AG09309 (cell line): ENCODE measurements around the gene DNAJC18.

Experiments used
- DNase-seq: peaks from one replicate; pipeline ENCODE4 v3.0.0-alpha.2; 2010; ENCODE audit warnings: low read depth
- H3K4me3 ChIP-seq: 2 replicates; pipeline ENCODE4 v1.5.1; 2011; ENCODE audit warnings: mild to moderate bottlenecking, low read depth, low read length, moderate library complexity; ENCODE audit not compliant: control insufficient read depth
- CTCF ChIP-seq: IDR thresholded peaks from 2 replicates; pipeline ENCODE4 v1.5.1; 2011; ENCODE audit warnings: mild to moderate bottlenecking, low read depth, low read length, inconsistent platforms; ENCODE audit not compliant: insufficient read depth, control insufficient read depth; ENCODE audit errors: missing control alignments

Gene DNAJC18

DNA sequence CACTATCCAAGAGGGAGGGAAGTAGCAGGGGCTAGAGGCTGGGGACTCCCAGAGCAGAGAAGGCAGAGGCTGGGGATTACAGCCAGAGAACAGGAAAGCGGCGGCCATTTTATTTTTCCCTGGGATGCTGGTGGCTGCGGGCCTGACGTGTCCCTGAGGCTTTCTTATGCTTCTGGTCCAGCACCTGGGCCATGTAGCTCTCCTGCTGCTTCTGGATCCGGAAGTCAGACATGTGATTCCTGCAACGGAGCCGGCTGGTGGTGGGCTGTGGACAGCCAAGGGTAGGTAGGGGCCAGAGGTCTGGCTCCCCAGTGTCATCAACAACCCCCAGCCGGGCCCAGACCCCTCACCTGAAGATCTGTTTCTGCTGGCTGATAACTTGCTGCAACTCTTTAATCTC, 42.6 kb downstream of the DNAJC18 start:
- DNase-seq, result no peak
- TF ChIP-seq CTCF, result no peak
- no peak overlapping the region for H3K4me3 ChIP-seq

DNA sequence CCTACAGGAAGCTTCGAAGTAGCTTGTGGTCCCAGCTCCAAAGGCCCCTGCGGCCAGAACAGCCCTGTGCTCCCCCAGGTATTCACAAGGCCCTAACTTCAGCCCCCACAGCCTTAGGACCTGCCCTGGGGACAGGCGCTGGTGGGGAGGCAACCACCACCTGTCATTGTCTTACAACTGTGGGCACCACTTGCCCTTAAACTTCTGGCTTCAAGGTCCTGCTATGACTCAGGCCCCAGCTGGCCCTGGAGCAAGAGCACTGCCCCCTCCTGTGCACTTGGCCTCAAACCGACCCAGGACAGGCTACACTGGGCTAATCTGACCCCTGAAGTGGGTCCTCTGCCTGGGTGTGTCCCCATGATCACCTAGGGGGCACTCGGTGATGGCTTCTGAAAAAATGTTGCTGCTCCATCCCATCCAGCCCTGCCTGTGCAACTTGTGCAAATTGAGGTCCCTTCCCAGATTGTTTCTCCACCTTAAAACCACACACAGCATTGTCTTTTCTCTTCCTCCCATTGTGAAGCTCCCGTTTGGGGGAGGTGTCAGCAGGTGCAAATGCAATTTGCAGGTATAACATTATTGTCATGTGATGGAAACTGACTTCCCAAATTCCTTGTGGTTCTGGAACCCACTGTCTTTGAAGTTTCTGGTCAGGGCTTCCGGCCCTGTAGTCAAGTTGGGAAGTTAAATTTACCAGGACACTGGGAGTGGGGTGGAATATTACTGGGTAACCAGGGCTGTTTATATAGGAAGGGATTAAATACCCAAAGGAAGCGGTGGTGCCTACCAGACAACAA, 43.3 kb downstream of the DNAJC18 start:
- H3K4me3 ChIP-seq, result no peak overlapping the region
- no peak for TF ChIP-seq CTCF
- no peak for DNase-seq

- peak within 1 kb of the TSS; percentile 59 for H3K4me3 ChIP-seq
- TF ChIP-seq CTCF, result no peak
- no peak for DNase-seq
Observed at GRCh38 chr5:139394654-139395566, 44.4 kb downstream of the DNAJC18 start, which contains the start of gene PROB1. Gene PROB1, minus strand, starts transcription at chr5:139395104. Its CDS starts 23 bp downstream, at chr5:139395081.

DNA sequence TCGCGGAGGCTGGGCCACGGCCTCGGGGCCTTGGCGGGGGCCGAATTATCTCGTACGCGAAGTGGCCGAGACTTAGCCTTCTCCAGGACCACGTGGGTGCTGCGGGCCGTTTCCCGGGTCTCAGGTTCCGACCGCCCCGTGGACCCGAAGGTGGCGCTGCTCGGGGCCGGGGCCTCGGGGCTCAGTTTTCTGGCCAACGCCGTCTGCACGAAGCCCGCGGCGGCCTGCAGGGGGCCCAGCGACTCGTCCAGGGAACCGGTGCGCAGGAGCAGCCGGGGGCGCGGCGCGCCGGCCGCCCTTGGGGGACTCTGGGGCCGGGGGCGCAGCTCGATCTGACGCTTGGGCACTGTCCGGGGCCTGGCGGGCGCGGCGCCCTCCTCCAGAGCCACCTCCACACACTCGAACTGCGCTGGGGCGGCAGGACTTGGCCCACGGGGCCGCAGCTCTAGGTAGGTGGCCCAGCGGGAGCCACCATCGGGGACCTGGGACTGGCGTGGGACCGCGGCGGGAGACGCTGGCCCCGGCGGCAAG, 45.1 kb downstream of the DNAJC18 start:
- peak; percentile 51 for TF ChIP-seq CTCF
- DNase-seq, result no peak
- peak overlapping the region; percentile 59 for H3K4me3 ChIP-seq

GRCh38 chr5:139393497-139394122, 45.7 kb downstream of the DNAJC18 start:
- no peak for TF ChIP-seq CTCF
- no peak for DNase-seq
- H3K4me3 ChIP-seq, result peak overlapping the region; percentile 59
